GM23338 (cell line): Measurements from ENCODE around the gene CDKN1A.

Experiments used
- CREB1 ChIP-seq: fragments of 250-450 bp; sonication (Bioruptor Pico); IDR thresholded peaks from 2 replicates; pipeline ENCODE4 v1.5.0; 2020; ENCODE audit warnings: low read depth, mild to moderate bottlenecking, moderate library complexity
- CTCF ChIP-seq, 2 experiments: fragments of 200-600 bp in 1 of 2; sonication (generic) in 1 of 2; conservative IDR thresholded peaks; 2 replicates each; pipeline versions ENCODE4 v1.5.1 to v1.6.1; 2016 to 2017; ENCODE audit warnings: antibody characterized with exemption in 2 of 2, low read depth in 2 of 2, mild to moderate bottlenecking in 2 of 2, moderate library complexity in 1 of 2
- ETS1 ChIP-seq: IDR thresholded peaks from 2 replicates; pipeline ENCODE4 v1.6.1; 2016; ENCODE audit warnings: antibody characterized with exemption
- EZH2 ChIP-seq: fragments of 200-600 bp; sonication (generic); IDR thresholded peaks from one replicate; pipeline ENCODE4 v1.8.0; 2017; ENCODE audit warnings: antibody characterized with exemption, mild to moderate bottlenecking, low read depth; ENCODE audit not compliant: unreplicated experiment
- EZH2phosphoT487 ChIP-seq: fragments of 200-600 bp; sonication (generic); IDR thresholded peaks from one replicate; pipeline ENCODE4 v1.8.1; 2018; ENCODE audit warnings: antibody characterized with exemption; ENCODE audit not compliant: unreplicated experiment
- JUNB ChIP-seq: IDR thresholded peaks from one replicate; pipeline ENCODE4 v1.6.1; 2016; ENCODE audit warnings: antibody characterized with exemption; ENCODE audit not compliant: unreplicated experiment
- NANOG ChIP-seq: IDR thresholded peaks from 2 replicates; pipeline ENCODE4 v1.6.1; 2016; ENCODE audit warnings: antibody characterized with exemption, borderline replicate concordance
- POLR2AphosphoS5 ChIP-seq: IDR thresholded peaks from 2 replicates; pipeline ENCODE4 v1.6.1; 2016; ENCODE audit warnings: antibody characterized with exemption, low read depth
- REST ChIP-seq: IDR thresholded peaks from one replicate; pipeline ENCODE4 v1.6.1; 2018; ENCODE audit warnings: antibody characterized with exemption; ENCODE audit not compliant: unreplicated experiment
- STAT1 ChIP-seq: IDR thresholded peaks from one replicate; pipeline ENCODE4 v1.6.1; 2016; ENCODE audit warnings: antibody characterized with exemption; ENCODE audit not compliant: unreplicated experiment
- ZNF114 ChIP-seq: fragments of 250-450 bp; sonication (Bioruptor Pico); IDR thresholded peaks from 2 replicates; pipeline ENCODE4 v1.5.0; 2020; ENCODE audit warnings: mild to moderate bottlenecking, moderate library complexity
- ZNF331 ChIP-seq: fragments of 250-450 bp; sonication (Bioruptor Pico); IDR thresholded peaks from 2 replicates; pipeline ENCODE4 v1.5.0; 2020; ENCODE audit warnings: low read depth, mild to moderate bottlenecking, moderate library complexity
- TF ChIP-seq, protein P1 (sequence below): fragments of 250-450 bp; sonication (Bioruptor Pico); IDR thresholded peaks from 2 replicates; pipeline ENCODE4 v1.5.0; 2020; ENCODE audit warnings: mild to moderate bottlenecking, moderate library complexity

DNA sequence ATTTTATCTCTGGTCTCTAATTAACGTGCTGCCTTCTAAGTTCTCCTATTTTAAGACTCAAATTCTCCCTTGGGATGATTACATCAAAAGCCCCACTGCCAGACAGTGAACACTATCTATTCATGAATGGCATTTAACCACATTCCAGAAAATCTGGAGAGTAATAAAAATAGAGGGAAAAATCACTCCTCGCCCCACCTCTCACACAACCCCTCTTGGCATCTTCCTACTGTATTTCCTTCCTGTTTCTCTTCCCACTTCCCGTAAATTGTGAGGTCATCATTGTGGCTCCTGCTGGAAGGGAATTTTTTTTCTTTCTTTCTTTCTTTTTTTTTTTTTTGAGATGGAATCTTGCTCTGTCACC, 50.6 kb downstream of the CDKN1A start:
- TF ChIP-seq EZH2, result no peak
- TF ChIP-seq CTCF (conservative IDR thresholded peaks at IDR 0.05; ENCODE audit: low read depth in 2 of 2), result no peak
- TF ChIP-seq EZH2phosphoT487, result no peak
- TF ChIP-seq POLR2AphosphoS5, result no peak
- no peak for TF ChIP-seq REST
- TF ChIP-seq, protein P1, sequence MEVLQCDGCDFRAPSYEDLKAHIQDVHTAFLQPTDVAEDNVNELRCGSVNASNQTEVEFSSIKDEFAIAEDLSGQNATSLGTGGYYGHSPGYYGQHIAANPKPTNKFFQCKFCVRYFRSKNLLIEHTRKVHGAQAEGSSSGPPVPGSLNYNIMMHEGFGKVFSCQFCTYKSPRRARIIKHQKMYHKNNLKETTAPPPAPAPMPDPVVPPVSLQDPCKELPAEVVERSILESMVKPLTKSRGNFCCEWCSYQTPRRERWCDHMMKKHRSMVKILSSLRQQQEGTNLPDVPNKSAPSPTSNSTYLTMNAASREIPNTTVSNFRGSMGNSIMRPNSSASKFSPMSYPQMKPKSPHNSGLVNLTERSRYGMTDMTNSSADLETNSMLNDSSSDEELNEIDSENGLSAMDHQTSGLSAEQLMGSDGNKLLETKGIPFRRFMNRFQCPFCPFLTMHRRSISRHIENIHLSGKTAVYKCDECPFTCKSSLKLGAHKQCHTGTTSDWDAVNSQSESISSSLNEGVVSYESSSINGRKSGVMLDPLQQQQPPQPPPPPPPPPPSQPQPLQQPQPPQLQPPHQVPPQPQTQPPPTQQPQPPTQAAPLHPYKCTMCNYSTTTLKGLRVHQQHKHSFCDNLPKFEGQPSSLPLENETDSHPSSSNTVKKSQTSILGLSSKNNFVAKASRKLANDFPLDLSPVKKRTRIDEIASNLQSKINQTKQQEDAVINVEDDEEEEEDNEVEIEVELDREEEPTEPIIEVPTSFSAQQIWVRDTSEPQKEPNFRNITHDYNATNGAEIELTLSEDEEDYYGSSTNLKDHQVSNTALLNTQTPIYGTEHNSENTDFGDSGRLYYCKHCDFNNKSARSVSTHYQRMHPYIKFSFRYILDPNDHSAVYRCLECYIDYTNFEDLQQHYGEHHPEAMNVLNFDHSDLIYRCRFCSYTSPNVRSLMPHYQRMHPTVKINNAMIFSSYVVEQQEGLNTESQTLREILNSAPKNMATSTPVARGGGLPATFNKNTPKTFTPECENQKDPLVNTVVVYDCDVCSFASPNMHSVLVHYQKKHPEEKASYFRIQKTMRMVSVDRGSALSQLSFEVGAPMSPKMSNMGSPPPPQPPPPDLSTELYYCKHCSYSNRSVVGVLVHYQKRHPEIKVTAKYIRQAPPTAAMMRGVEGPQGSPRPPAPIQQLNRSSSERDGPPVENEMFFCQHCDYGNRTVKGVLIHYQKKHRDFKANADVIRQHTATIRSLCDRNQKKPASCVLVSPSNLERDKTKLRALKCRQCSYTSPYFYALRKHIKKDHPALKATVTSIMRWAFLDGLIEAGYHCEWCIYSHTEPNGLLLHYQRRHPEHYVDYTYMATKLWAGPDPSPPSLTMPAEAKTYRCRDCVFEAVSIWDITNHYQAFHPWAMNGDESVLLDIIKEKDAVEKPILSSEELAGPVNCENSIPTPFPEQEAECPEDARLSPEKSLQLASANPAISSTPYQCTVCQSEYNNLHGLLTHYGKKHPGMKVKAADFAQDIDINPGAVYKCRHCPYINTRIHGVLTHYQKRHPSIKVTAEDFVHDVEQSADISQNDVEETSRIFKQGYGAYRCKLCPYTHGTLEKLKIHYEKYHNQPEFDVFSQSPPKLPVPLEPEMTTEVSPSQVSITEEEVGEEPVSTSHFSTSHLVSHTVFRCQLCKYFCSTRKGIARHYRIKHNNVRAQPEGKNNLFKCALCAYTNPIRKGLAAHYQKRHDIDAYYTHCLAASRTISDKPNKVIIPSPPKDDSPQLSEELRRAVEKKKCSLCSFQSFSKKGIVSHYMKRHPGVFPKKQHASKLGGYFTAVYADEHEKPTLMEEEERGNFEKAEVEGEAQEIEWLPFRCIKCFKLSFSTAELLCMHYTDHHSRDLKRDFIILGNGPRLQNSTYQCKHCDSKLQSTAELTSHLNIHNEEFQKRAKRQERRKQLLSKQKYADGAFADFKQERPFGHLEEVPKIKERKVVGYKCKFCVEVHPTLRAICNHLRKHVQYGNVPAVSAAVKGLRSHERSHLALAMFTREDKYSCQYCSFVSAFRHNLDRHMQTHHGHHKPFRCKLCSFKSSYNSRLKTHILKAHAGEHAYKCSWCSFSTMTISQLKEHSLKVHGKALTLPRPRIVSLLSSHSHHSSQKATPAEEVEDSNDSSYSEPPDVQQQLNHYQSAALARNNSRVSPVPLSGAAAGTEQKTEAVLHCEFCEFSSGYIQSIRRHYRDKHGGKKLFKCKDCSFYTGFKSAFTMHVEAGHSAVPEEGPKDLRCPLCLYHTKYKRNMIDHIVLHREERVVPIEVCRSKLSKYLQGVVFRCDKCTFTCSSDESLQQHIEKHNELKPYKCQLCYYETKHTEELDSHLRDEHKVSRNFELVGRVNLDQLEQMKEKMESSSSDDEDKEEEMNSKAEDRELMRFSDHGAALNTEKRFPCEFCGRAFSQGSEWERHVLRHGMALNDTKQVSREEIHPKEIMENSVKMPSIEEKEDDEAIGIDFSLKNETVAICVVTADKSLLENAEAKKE (CRISPR knock-in tag), result no peak
- no peak for TF ChIP-seq CREB1
- TF ChIP-seq ETS1, result no peak
- no peak for TF ChIP-seq JUNB
- no peak for TF ChIP-seq ZNF331
- no peak for TF ChIP-seq NANOG
- no peak for TF ChIP-seq STAT1
- TF ChIP-seq ZNF114 (CRISPR knock-in tag), result no peak
